ENCODE data around the gene LSMEM2.

LSMEM2 gene

DNA sequence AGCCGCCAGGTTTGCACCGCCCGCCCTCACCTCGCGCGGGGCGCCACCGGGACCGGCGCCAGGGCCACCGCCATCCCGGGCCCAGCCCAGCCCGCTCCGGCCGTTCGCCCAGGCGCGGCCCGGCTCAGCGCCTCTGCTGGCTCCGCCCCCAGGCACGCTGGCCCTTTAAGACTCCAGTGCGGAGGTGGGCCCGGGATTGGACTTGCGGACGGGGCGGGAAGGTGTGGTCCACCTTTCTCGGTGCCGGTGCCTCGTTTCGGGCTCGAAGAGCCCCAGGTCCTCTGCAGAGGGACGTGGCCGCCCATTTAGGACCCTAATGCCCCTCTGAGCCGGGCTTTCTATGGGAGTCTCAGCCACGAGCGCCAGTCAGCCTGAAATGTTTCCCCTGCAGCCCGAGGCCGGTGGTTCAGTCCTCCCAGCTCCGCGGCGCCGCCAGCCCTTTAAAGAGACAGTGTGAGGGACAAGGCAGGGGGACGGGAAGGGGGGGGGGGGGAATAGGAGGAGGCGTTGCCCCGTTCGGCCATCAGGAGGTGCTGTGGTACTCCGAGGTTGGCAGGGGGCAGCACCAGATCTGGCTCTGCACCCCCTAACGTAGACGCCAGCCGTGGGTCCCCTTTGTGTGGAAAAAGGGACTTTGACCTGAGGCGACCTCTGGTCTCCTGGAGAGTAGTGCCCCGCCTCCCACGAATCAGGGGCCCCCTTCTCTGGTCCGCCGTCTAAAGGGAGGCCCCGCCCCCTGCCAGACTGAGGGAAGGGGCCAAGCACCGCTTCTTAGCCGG lies 42.6 kb downstream of the LSMEM2 start:
- no peaks in the 10 kb centered on the region for H3K36me3 ChIP-seq (ENCODE audit: control insufficient read depth, insufficient read depth, low read length)
- H3K27me3 ChIP-seq (replicated peaks; ENCODE audit: control insufficient read depth, insufficient read depth, low read length, poor library complexity, severe bottlenecking) = no peaks in the 10 kb centered on the region
- peak overlapping the region; percentile 93 for H3K4me3 ChIP-seq (ENCODE audit: insufficient read depth, low read depth, low read length, poor library complexity, severe bottlenecking)
- peaks cover 36% of the 10 kb centered on the region for H3K4me1 ChIP-seq (ENCODE audit: control insufficient read depth, insufficient read depth, low read length, poor library complexity, severe bottlenecking)
- peak; percentile 58 to 72 (median 68) for DNase-seq
- H3K9me3 ChIP-seq (ENCODE audit: control insufficient read depth, low read length) = no peaks in the 10 kb centered on the region
- H3K27ac ChIP-seq (ENCODE audit: insufficient read depth, low read length, poor library complexity, severe bottlenecking) = peak overlapping the region; percentile 84

GRCh38 chr3:50322115-50322385 lies 43.2 kb downstream of the LSMEM2 start:
- DNase-seq = no peak
- H3K9me3 ChIP-seq (ENCODE audit: control insufficient read depth, low read length) = no peaks in the 10 kb centered on the region
- H3K4me3 ChIP-seq (ENCODE audit: insufficient read depth, low read depth, low read length, poor library complexity, severe bottlenecking) = peak overlapping the region; percentile 93
- H3K36me3 ChIP-seq (ENCODE audit: control insufficient read depth, insufficient read depth, low read length) = no peaks in the 10 kb centered on the region
- H3K27ac ChIP-seq (ENCODE audit: insufficient read depth, low read length, poor library complexity, severe bottlenecking) = peak overlapping the region; percentile 84
- peaks cover 35% of the 10 kb centered on the region for H3K4me1 ChIP-seq (ENCODE audit: control insufficient read depth, insufficient read depth, low read length, poor library complexity, severe bottlenecking)
- no peaks in the 10 kb centered on the region for H3K27me3 ChIP-seq (replicated peaks; ENCODE audit: control insufficient read depth, insufficient read depth, low read length, poor library complexity, severe bottlenecking)

- Histone ChIP-seq H3K4me1 (ENCODE audit: control insufficient read depth, insufficient read depth, low read length, poor library complexity, severe bottlenecking) (peaks cover 35% of the 10 kb centered on the region), H3K27ac (ENCODE audit: insufficient read depth, low read length, poor library complexity, severe bottlenecking) (peak within 1 kb of the TSS; percentile 84), H3K27me3 (replicated peaks; ENCODE audit: control insufficient read depth, insufficient read depth, low read length, poor library complexity, severe bottlenecking) (no peaks in the 10 kb centered on the region), H3K36me3 (ENCODE audit: control insufficient read depth, insufficient read depth, low read length) (no peaks in the 10 kb centered on the region), H3K9me3 (ENCODE audit: control insufficient read depth, low read length) (no peaks in the 10 kb centered on the region), H3K4me3 (ENCODE audit: insufficient read depth, low read depth, low read length, poor library complexity, severe bottlenecking) (peak within 1 kb of the TSS; percentile 93)
- DNase-seq = no peak
Measured at GRCh38 chr3:50322386-50323091, 43.7 kb downstream of the LSMEM2 start, which contains the start of gene HYAL2. HYAL2 (minus strand) TSS chr3:50322745; CDS start chr3:50320489, 2,256 bp downstream.

- Histone ChIP-seq H3K36me3 (ENCODE audit: control insufficient read depth, insufficient read depth, low read length) (no peaks in the 10 kb centered on the region), H3K27me3 (replicated peaks; ENCODE audit: control insufficient read depth, insufficient read depth, low read length, poor library complexity, severe bottlenecking) (no peaks in the 10 kb centered on the region), H3K4me1 (ENCODE audit: control insufficient read depth, insufficient read depth, low read length, poor library complexity, severe bottlenecking) (peaks cover 36% of the 10 kb centered on the region), H3K27ac (ENCODE audit: insufficient read depth, low read length, poor library complexity, severe bottlenecking) (no peak overlapping the region), H3K4me3 (ENCODE audit: insufficient read depth, low read depth, low read length, poor library complexity, severe bottlenecking) (no peak overlapping the region), H3K9me3 (ENCODE audit: control insufficient read depth, low read length) (no peaks in the 10 kb centered on the region)
- no peak for DNase-seq
Measured at GRCh38 chr3:50323092-50323600, 44.3 kb downstream of the LSMEM2 start.

- Histone ChIP-seq H3K9me3 (ENCODE audit: control insufficient read depth, low read length) (no peaks in the 10 kb centered on the region), H3K27ac (ENCODE audit: insufficient read depth, low read length, poor library complexity, severe bottlenecking) (no peak overlapping the region), H3K4me3 (ENCODE audit: insufficient read depth, low read depth, low read length, poor library complexity, severe bottlenecking) (no peak overlapping the region), H3K36me3 (ENCODE audit: control insufficient read depth, insufficient read depth, low read length) (no peaks in the 10 kb centered on the region), H3K4me1 (ENCODE audit: control insufficient read depth, insufficient read depth, low read length, poor library complexity, severe bottlenecking) (peaks cover 40% of the 10 kb centered on the region), H3K27me3 (replicated peaks; ENCODE audit: control insufficient read depth, insufficient read depth, low read length, poor library complexity, severe bottlenecking) (no peaks in the 10 kb centered on the region)
- DNase-seq = no peak
Measured at GRCh38 chr3:50323614-50324199, 44.8 kb downstream of the LSMEM2 start.

DNA sequence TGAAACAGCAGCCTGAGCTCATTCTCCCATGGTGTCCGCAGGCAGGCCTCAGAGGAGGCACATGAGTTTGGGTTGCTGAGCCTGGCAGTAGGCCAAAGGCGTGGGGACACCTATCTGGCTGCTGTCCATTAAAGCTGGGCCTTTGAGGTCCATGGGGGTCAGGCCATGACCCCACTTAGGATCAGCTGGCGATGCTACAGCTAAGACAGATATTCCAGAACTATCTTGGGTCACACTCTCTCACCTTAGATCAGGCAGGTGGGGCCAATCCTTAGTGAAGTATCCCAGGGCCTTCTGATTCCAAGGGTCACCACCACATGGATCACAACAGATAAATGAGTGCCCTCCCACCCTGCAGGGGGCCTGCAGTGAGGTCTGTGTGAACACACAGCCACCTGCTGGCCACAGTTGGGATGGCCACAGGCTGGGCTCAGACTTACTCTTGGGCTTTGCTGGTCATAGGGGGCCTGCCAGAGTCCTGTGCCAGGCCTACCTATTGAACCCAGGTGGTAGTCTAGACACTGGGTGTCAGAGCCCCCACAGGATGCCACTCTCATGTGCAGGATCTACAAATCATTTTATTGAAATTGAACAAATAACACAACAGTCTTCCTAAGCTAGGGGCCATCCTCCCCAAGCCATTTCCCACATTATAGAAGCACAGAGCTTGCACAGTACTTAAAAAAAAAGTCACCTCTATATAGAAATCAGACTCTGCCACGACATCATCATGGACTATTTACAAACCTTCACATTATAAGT lies 45.6 kb downstream of the LSMEM2 start:
- DNase-seq = peak in 2 of 3 donors; percentile 34 to 39
- Histone ChIP-seq H3K4me1 (ENCODE audit: control insufficient read depth, insufficient read depth, low read length, poor library complexity, severe bottlenecking) (peaks cover 38% of the 10 kb centered on the region), H3K36me3 (ENCODE audit: control insufficient read depth, insufficient read depth, low read length) (no peaks in the 10 kb centered on the region), H3K27ac (ENCODE audit: insufficient read depth, low read length, poor library complexity, severe bottlenecking) (no peak overlapping the region), H3K4me3 (ENCODE audit: insufficient read depth, low read depth, low read length, poor library complexity, severe bottlenecking) (no peak overlapping the region), H3K9me3 (ENCODE audit: control insufficient read depth, low read length) (no peaks in the 10 kb centered on the region), H3K27me3 (replicated peaks; ENCODE audit: control insufficient read depth, insufficient read depth, low read length, poor library complexity, severe bottlenecking) (no peaks in the 10 kb centered on the region)

GRCh38 chr3:50325113-50325480 lies 46.2 kb downstream of the LSMEM2 start:
- H3K4me3 ChIP-seq (ENCODE audit: insufficient read depth, low read depth, low read length, poor library complexity, severe bottlenecking) = no peak overlapping the region
- peaks cover 34% of the 10 kb centered on the region for H3K4me1 ChIP-seq (ENCODE audit: control insufficient read depth, insufficient read depth, low read length, poor library complexity, severe bottlenecking)
- no peaks in the 10 kb centered on the region for H3K9me3 ChIP-seq (ENCODE audit: control insufficient read depth, low read length)
- H3K36me3 ChIP-seq (ENCODE audit: control insufficient read depth, insufficient read depth, low read length) = peaks cover 2% of the 10 kb centered on the region
- DNase-seq = no peak
- no peaks in the 10 kb centered on the region for H3K27me3 ChIP-seq (replicated peaks; ENCODE audit: control insufficient read depth, insufficient read depth, low read length, poor library complexity, severe bottlenecking)
- no peak overlapping the region for H3K27ac ChIP-seq (ENCODE audit: insufficient read depth, low read length, poor library complexity, severe bottlenecking)

GRCh38 chr3:50325497-50326181 lies 46.8 kb downstream of the LSMEM2 start:
- Histone ChIP-seq H3K4me3 (ENCODE audit: insufficient read depth, low read depth, low read length, poor library complexity, severe bottlenecking) (no peak overlapping the region), H3K4me1 (ENCODE audit: control insufficient read depth, insufficient read depth, low read length, poor library complexity, severe bottlenecking) (peaks cover 28% of the 10 kb centered on the region), H3K27me3 (replicated peaks; ENCODE audit: control insufficient read depth, insufficient read depth, low read length, poor library complexity, severe bottlenecking) (no peaks in the 10 kb centered on the region), H3K27ac (ENCODE audit: insufficient read depth, low read length, poor library complexity, severe bottlenecking) (no peak overlapping the region), H3K36me3 (ENCODE audit: control insufficient read depth, insufficient read depth, low read length) (peaks cover 8% of the 10 kb centered on the region), H3K9me3 (ENCODE audit: control insufficient read depth, low read length) (no peaks in the 10 kb centered on the region)
- DNase-seq = no peak

- no peaks in the 10 kb centered on the region for H3K27me3 ChIP-seq (replicated peaks; ENCODE audit: control insufficient read depth, insufficient read depth, low read length, poor library complexity, severe bottlenecking)
- peaks cover 13% of the 10 kb centered on the region for H3K36me3 ChIP-seq (ENCODE audit: control insufficient read depth, insufficient read depth, low read length)
- peaks cover 24% of the 10 kb centered on the region for H3K4me1 ChIP-seq (ENCODE audit: control insufficient read depth, insufficient read depth, low read length, poor library complexity, severe bottlenecking)
- H3K27ac ChIP-seq (ENCODE audit: insufficient read depth, low read length, poor library complexity, severe bottlenecking) = no peak overlapping the region
- no peaks in the 10 kb centered on the region for H3K9me3 ChIP-seq (ENCODE audit: control insufficient read depth, low read length)
- no peak for DNase-seq
- H3K4me3 ChIP-seq (ENCODE audit: insufficient read depth, low read depth, low read length, poor library complexity, severe bottlenecking) = no peak overlapping the region
Measured at GRCh38 chr3:50326182-50326541, 47.3 kb downstream of the LSMEM2 start.
